ENCODE measurements around the gene ZMIZ1. TPM values are rescaled to one million over a fixed set of nuclear protein-coding genes. Genes with fewer than 3 reads are reported as not detected.

ZMIZ1 gene
- total RNA-seq, 1 experiment from 2014 or later, result 42.3 TPM

DNA sequence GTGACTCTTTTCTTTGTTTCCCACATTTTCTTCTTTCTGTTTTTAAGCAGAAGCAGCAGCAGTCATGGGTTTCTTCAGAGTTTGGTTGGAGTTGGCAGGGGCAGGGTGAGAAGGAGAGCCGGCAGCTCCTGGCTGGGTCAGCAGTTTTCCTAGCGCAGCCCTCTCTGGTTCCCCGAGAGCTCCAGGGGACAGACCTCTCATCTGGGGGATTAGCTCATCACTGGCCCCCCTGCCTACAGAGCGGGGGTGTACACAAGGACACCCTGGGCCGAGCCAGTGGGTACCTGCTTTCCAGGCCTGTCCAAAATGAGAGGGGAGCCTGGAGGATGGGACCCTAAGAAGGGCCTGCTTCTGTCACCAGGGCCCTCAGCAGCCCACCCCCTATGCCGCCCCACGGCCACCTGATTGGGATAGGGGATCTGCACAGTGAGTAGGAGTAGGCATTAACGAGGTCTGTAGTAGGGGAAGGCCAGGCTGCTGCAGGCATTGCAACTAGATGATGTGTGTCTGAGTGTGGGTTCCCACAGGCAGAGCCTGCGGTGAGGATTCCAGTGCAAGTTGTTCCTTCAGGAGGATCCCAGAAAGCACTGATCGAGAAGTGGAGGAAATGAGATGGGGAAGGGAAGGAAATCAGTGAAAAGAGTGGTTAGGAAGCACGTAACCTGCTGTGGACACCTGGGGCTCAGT lies 155.6 kb downstream of the ZMIZ1 start:
- DNase-seq, result no peak
- no peaks in the 10 kb centered on the region for H3K9me3 ChIP-seq
- no peaks in the 10 kb centered on the region for H3K9me3 Mint-ChIP-seq (ENCODE audit: unreplicated experiment)
- intact Hi-C loops (cut with micrococcal nuclease; ENCODE audit: unreplicated experiment), result no loop called here
- H3K36me3 Mint-ChIP-seq (ENCODE audit: insufficient read depth, unreplicated experiment), result peaks cover 33% of the 10 kb centered on the region
- H3K4me1 ChIP-seq, result no peaks in the 10 kb centered on the region
- H3K4me3 Mint-ChIP-seq (ENCODE audit: unreplicated experiment), result no peak overlapping the region
- TF ChIP-seq, protein P1, sequence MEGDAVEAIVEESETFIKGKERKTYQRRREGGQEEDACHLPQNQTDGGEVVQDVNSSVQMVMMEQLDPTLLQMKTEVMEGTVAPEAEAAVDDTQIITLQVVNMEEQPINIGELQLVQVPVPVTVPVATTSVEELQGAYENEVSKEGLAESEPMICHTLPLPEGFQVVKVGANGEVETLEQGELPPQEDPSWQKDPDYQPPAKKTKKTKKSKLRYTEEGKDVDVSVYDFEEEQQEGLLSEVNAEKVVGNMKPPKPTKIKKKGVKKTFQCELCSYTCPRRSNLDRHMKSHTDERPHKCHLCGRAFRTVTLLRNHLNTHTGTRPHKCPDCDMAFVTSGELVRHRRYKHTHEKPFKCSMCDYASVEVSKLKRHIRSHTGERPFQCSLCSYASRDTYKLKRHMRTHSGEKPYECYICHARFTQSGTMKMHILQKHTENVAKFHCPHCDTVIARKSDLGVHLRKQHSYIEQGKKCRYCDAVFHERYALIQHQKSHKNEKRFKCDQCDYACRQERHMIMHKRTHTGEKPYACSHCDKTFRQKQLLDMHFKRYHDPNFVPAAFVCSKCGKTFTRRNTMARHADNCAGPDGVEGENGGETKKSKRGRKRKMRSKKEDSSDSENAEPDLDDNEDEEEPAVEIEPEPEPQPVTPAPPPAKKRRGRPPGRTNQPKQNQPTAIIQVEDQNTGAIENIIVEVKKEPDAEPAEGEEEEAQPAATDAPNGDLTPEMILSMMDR (IDR thresholded peaks at IDR 0.05; ENCODE audit: insufficient read depth in 1 of 2, low read depth in 1 of 2, low read length in 1 of 2, severe bottlenecking in 1 of 2, unreplicated experiment in 1 of 2), result no peak
- no peaks in the 10 kb centered on the region for H3K4me1 Mint-ChIP-seq (ENCODE audit: low read depth, unreplicated experiment)
- peaks cover 10% of the 10 kb centered on the region; the same call in 1 of the 2 replicates for H3K36me3 ChIP-seq (ENCODE audit: control insufficient read depth, insufficient read depth, low read length)
- no peak overlapping the region for H3K4me3 ChIP-seq (ENCODE audit: low read depth, low read length)
- H3K27me3 Mint-ChIP-seq (ENCODE audit: insufficient read depth, unreplicated experiment), result no peaks in the 10 kb centered on the region
- H3K27ac Mint-ChIP-seq (ENCODE audit: unreplicated experiment), result no peak overlapping the region
- ChIA-PET CTCF (no interaction called here), POLR2A (no interaction called here)
- BruUV-seq (replicated peaks), result no TSS peak
- H3K27me3 ChIP-seq (replicated peaks; ENCODE audit: control insufficient read depth, insufficient read depth, low read length), result no peaks in the 10 kb centered on the region

DNA sequence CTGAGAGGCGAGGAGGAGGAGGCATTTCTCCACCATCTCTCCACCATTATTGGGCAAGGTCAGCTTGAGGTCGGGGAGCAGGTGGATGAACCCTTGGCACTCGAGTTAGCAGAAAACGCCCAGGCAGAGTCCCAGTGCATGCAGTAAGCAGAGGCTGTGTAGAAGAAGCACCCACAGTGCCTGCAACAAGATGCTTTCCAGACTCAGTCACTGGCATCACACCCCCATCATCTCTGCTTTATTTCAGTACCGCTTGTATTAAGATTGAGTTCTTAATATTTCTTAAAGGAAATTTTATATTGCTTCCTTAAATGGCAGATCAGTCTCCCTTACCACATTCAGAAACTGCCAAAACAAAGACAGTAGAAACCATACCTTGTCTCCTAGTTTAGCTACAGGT lies 156.2 kb downstream of the ZMIZ1 start:
- peaks cover 33% of the 10 kb centered on the region for H3K36me3 Mint-ChIP-seq (ENCODE audit: insufficient read depth, unreplicated experiment)
- H3K9me3 Mint-ChIP-seq (ENCODE audit: unreplicated experiment), result no peaks in the 10 kb centered on the region
- no peak overlapping the region for H3K27ac Mint-ChIP-seq (ENCODE audit: unreplicated experiment)
- H3K36me3 ChIP-seq (ENCODE audit: control insufficient read depth, insufficient read depth, low read length), result peaks cover 10% of the 10 kb centered on the region; the same call in 1 of the 2 replicates
- H3K4me1 ChIP-seq, result no peaks in the 10 kb centered on the region
- ChIA-PET POLR2A (no interaction called here), CTCF (no interaction called here)
- no peaks in the 10 kb centered on the region for H3K27me3 Mint-ChIP-seq (ENCODE audit: insufficient read depth, unreplicated experiment)
- H3K9me3 ChIP-seq, result no peaks in the 10 kb centered on the region
- no peak overlapping the region for H3K4me3 Mint-ChIP-seq (ENCODE audit: unreplicated experiment)
- no peak overlapping the region for H3K4me3 ChIP-seq (ENCODE audit: low read depth, low read length)
- no peaks in the 10 kb centered on the region for H3K27me3 ChIP-seq (replicated peaks; ENCODE audit: control insufficient read depth, insufficient read depth, low read length)
- no peaks in the 10 kb centered on the region for H3K4me1 Mint-ChIP-seq (ENCODE audit: low read depth, unreplicated experiment)
- DNase-seq, result no peak
- TF ChIP-seq, protein P1 (IDR thresholded peaks at IDR 0.05; ENCODE audit: insufficient read depth in 1 of 2, low read depth in 1 of 2, low read length in 1 of 2, severe bottlenecking in 1 of 2, unreplicated experiment in 1 of 2), result no peak
- intact Hi-C loops (cut with micrococcal nuclease; ENCODE audit: unreplicated experiment), result no loop called here
- no TSS peak for BruUV-seq (replicated peaks)

DNA sequence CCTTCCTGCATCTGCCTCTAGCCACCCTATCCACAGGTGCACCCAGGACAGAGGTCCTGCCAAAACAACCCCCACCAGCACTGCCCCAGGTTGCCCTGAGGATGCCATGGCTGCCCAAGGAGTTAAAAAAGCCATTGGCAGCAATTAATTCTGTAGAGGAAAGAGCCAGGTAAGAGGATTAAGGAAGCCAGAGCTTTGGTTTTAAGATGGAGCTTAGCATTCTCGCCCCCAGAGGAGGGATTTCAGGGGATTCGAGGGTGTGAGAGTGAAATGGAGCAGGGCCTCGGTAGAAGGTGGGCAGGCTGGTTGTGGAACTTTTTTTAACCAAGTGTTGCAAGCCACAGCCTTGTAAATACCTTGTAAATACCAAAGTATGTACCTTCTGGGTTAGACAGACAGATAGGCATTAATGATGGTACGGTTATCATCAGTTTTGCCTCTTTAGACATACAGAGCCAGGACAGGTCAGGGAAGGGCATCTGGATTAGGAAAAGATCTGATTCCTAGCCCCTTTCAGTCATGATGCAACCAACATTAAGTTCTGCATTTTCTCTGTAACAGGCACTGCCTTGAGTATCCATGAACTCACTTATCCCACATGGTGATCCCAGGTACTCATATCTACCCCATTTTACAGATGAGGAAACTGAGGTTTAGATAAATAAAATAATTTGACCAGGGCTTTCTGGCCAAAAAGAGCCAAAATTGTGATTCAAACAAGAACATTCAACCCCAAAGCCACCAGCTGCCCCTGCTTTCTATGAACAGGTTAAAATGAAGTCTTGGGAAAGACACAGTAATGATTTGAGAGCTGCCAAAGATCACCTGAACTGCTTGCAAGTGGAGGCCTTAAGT lies 157.9 kb downstream of the ZMIZ1 start:
- Mint-ChIP-seq H3K4me3 (ENCODE audit: unreplicated experiment) (no peak overlapping the region), H3K4me1 (ENCODE audit: low read depth, unreplicated experiment) (no peaks in the 10 kb centered on the region), H3K27ac (ENCODE audit: unreplicated experiment) (no peak overlapping the region), H3K9me3 (ENCODE audit: unreplicated experiment) (no peaks in the 10 kb centered on the region), H3K27me3 (ENCODE audit: insufficient read depth, unreplicated experiment) (no peaks in the 10 kb centered on the region), H3K36me3 (ENCODE audit: insufficient read depth, unreplicated experiment) (peaks cover 22% of the 10 kb centered on the region)
- DNase-seq, result no peak
- Histone ChIP-seq H3K4me3 (ENCODE audit: low read depth, low read length) (no peak overlapping the region), H3K36me3 (ENCODE audit: control insufficient read depth, insufficient read depth, low read length) (peaks cover 7% of the 10 kb centered on the region; the same call in 1 of the 2 replicates), H3K9me3 (no peaks in the 10 kb centered on the region), H3K27me3 (replicated peaks; ENCODE audit: control insufficient read depth, insufficient read depth, low read length) (no peaks in the 10 kb centered on the region), H3K4me1 (no peaks in the 10 kb centered on the region)
- ChIA-PET POLR2A (no interaction called here), CTCF (no interaction called here)
- TF ChIP-seq, protein P1 (IDR thresholded peaks at IDR 0.05; ENCODE audit: insufficient read depth in 1 of 2, low read depth in 1 of 2, low read length in 1 of 2, severe bottlenecking in 1 of 2, unreplicated experiment in 1 of 2), result no peak
- intact Hi-C loops (cut with micrococcal nuclease; ENCODE audit: unreplicated experiment), result no loop called here
- BruUV-seq (replicated peaks), result no TSS peak

Data from Caco-2 (cell line).